Measurements from ENCODE around the gene MYO1G. TPM values are rescaled to one million over a fixed set of nuclear protein-coding genes. Genes with fewer than 3 reads are reported as not detected.
A peak's percentile ranks its signal among the peaks of the same experiment; 100 is the strongest.

The MYO1G gene
- total RNA-seq, 1 donor from 2014 or later = 0.77 TPM

- H3K9me3 ChIP-seq (replicated peaks) = no peaks in the 10 kb centered on the region
- peak overlapping the region; percentile 89 for H3K27ac ChIP-seq (replicated peaks)
- H3K4me3 ChIP-seq = peak overlapping the region; percentile 80
- intact Hi-C loops (cut with micrococcal nuclease) = no loop called here
- no peaks in the 10 kb centered on the region for H3K36me3 ChIP-seq
- DNase-seq = no peak
- no peaks in the 10 kb centered on the region for H3K27me3 ChIP-seq (ENCODE audit: low read depth)
- peaks cover 40% of the 10 kb centered on the region for H3K4me1 ChIP-seq
- TF ChIP-seq CTCF (IDR thresholded peaks at IDR 0.05; ENCODE audit: borderline replicate concordance) = no peak
Measured at GRCh38 chr7:45001138-45001694, 22.4 kb upstream of the MYO1G start.

GRCh38 chr7:45000093-45001032 is 21.5 kb upstream of the MYO1G start, which contains the start of gene CCM2:
CCM2 (plus strand) TSS chr7:45000201; CDS start chr7:45000334, 133 bp downstream.
- intact Hi-C loops (cut with micrococcal nuclease) = no loop called here
- peak; percentile 69 for DNase-seq
- TF ChIP-seq CTCF (IDR thresholded peaks at IDR 0.05; ENCODE audit: borderline replicate concordance) = no peak
- Histone ChIP-seq H3K4me1 (peaks cover 32% of the 10 kb centered on the region), H3K36me3 (no peaks in the 10 kb centered on the region), H3K9me3 (replicated peaks) (no peaks in the 10 kb centered on the region), H3K4me3 (peak within 1 kb of the TSS; percentile 80), H3K27ac (replicated peaks) (peak within 1 kb of the TSS; percentile 89), H3K27me3 (ENCODE audit: low read depth) (no peaks in the 10 kb centered on the region)

GRCh38 chr7:44999245-45000092 is 20.7 kb upstream of the MYO1G start:
- no peaks in the 10 kb centered on the region for H3K27me3 ChIP-seq (ENCODE audit: low read depth)
- peaks cover 31% of the 10 kb centered on the region for H3K4me1 ChIP-seq
- peak; percentile 24 for TF ChIP-seq CTCF (IDR thresholded peaks at IDR 0.05; ENCODE audit: borderline replicate concordance)
- peak overlapping the region; percentile 89 for H3K27ac ChIP-seq (replicated peaks)
- H3K36me3 ChIP-seq = no peaks in the 10 kb centered on the region
- H3K9me3 ChIP-seq (replicated peaks) = no peaks in the 10 kb centered on the region
- H3K4me3 ChIP-seq = peak overlapping the region; percentile 80
- DNase-seq = peak; percentile 99
- intact Hi-C loops (cut with micrococcal nuclease) = no loop called here

- Histone ChIP-seq H3K9me3 (replicated peaks) (no peaks in the 10 kb centered on the region), H3K36me3 (no peaks in the 10 kb centered on the region), H3K4me3 (peak overlapping the region; percentile 80), H3K27me3 (ENCODE audit: low read depth) (no peaks in the 10 kb centered on the region), H3K4me1 (peaks cover 31% of the 10 kb centered on the region), H3K27ac (replicated peaks) (peak overlapping the region; percentile 89)
- DNase-seq = no peak
- TF ChIP-seq CTCF (IDR thresholded peaks at IDR 0.05; ENCODE audit: borderline replicate concordance) = no peak
- intact Hi-C loops (cut with micrococcal nuclease) = no loop called here
Measured at GRCh38 chr7:44998153-44998871, 19.5 kb upstream of the MYO1G start.

Measured in left ventricle myocardium inferior (tissue), 1 donor.